ENCODE measurements around the gene E4F1. TPM values are rescaled to one million over a fixed set of nuclear protein-coding genes. Genes with fewer than 3 reads are reported as not detected.
A peak's percentile ranks its signal among the peaks of the same experiment; 100 is the strongest.

The E4F1 gene
- total and polyA plus RNA-seq, 2 of the 13 experiments (the other 11 are each of a cell fraction or from before 2014, with no cell fraction given), result 13.8 to 19.5 TPM

- Histone ChIP-seq H2AFZ (ENCODE audit: low read length) (no peak overlapping the region), H3K36me3 (replicated peaks in 1 of 2; ENCODE audit: control insufficient read depth in 1 of 2, insufficient read depth in 2 of 2, low read length in 2 of 2) (0 out of 5 replicates have a peak, but pooled peaks cover 0 to 2% of the 10 kb centered on the region in 2 experiments), H3K4me1 (ENCODE audit: insufficient read depth, low read length) (peaks cover 37% of the 10 kb centered on the region), H3K79me2 (ENCODE audit: insufficient read depth, low read length) (peaks cover 5% of the 10 kb centered on the region), H3K9me3 (ENCODE audit: low read length) (no peaks in the 10 kb centered on the region), H3K4me3 (replicated peaks in 1 of 3; ENCODE audit: insufficient read depth in 1 of 3, low read depth in 2 of 3, low read length in 3 of 3) (no peak overlapping the region), H4K20me1 (ENCODE audit: insufficient read depth, low read length) (peaks cover 5% of the 10 kb centered on the region; the same call in 1 of the 2 replicates), H3K4me2 (ENCODE audit: low read depth, low read length) (no peak overlapping the region), H3K27ac (ENCODE audit: extremely low read length, insufficient read depth, low read length) (no peak overlapping the region), H3K9ac (ENCODE audit: insufficient read depth, low read depth, low read length) (no peak overlapping the region), H3K27me3 (ENCODE audit: control insufficient read depth in 1 of 2, insufficient read depth in 2 of 2, low read length in 2 of 2) (peaks cover 11 to 37% of the 10 kb centered on the region in 2 experiments)
- DNase-seq (ENCODE audit: low spot score), result no peak
- in situ Hi-C loops (cut with HindIII; ENCODE audit: extremely low pct_ligation_motif_present, low pct_unique_long_range_greater_than_20kb), result no loop called here
- no peak for ATAC-seq
- POLR2A ChIA-PET, result no interaction called here
- intact Hi-C loops (cut with micrococcal nuclease; ENCODE audit: unreplicated experiment), result no loop called here
- TF ChIP-seq KLF9 (CRISPR knock-in tag; IDR thresholded peaks at IDR 0.05; ENCODE audit: low read depth) (no peak), AGO2 (optimal IDR thresholded peaks at IDR 0.05; ENCODE audit: low read depth, low read length) (peak; percentile 26)
- BruUV-seq (replicated peaks), result no TSS peak
- 74% methylated on average over 8 of the region's 10 CpGs for WGBS (ENCODE audit: low lambda C conversion rate)
- no peak for FAIRE-seq
- CTCF ChIA-PET (ENCODE audit: low intra/inter-chr PET ratio, low total read pairs), result no interaction called here
Observed at GRCh38 chr16:2273931-2274330, 50.5 kb downstream of the E4F1 start.

DNA sequence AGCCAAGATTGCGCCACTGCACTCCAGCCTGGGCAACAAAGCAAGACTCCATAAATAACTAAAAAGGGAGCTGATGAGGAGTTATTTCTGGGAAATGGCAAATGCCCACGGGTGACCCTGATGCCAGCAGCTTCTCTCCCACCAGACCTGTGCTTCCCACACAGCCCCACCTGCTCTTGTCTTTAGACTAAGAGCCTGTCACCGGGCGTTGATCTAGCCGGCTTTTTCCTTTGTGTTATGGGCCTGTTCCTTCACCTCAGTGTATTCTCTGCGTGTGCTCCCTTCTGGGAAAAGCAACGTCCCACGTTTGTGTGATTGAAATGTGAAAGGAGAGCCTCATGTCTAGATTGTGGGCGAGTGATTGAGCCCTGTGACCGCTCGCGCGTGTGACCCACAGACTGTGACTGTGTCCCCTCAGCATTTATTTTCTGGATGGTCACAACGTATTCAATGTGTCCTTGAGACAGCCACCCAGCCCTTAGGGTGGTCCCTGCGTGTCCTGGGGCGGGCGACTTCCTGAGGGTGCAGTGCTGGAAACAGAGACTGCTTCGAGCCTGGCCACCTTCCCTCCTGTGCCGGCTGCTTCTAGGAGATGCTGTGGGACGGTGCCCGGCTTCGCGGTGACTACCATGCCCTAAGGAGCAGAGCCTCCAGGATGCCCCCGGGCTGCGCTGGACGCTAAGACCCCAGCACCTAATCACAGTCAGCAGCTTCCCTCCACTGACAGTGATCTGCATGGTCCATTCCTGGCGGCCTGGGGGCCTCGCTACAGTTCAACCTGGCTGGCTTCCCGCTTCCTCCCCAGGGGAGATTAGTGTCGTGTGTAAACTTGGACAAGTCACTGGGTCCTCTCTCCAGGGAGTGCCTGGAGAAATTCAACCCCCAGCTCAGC is 52.3 kb downstream of the E4F1 start:
- ChIA-PET CTCF (ENCODE audit: low intra/inter-chr PET ratio, low total read pairs) (no interaction called here), POLR2A (no interaction called here)
- peak; percentile 56 for TF ChIP-seq PATZ1 (CRISPR knock-in tag; IDR thresholded peaks at IDR 0.05)
- no peak for TF ChIP-seq MEF2D (CRISPR knock-in tag; IDR thresholded peaks at IDR 0.05)
- no peak for TF ChIP-seq ZNF780A (CRISPR knock-in tag; IDR thresholded peaks at IDR 0.05)
- no peak for TF ChIP-seq ZBTB25 (CRISPR knock-in tag; IDR thresholded peaks at IDR 0.05)
- no peak overlapping the region for H3K4me2 ChIP-seq (ENCODE audit: low read depth, low read length)
- intact Hi-C loops (cut with micrococcal nuclease; ENCODE audit: unreplicated experiment), result no loop called here
- no peak overlapping the region for H3K27ac ChIP-seq (ENCODE audit: extremely low read length, insufficient read depth, low read length)
- H3K4me3 ChIP-seq (replicated peaks in 1 of 3; ENCODE audit: insufficient read depth in 1 of 3, low read depth in 2 of 3, low read length in 3 of 3), result no peak overlapping the region
- FAIRE-seq (no peak), DNase-seq (ENCODE audit: low spot score) (no peak), ATAC-seq (no peak)
- BruUV-seq (replicated peaks), result no TSS peak
- 0 out of 5 replicates have a peak, but pooled peaks cover 0 to 2% of the 10 kb centered on the region in 2 experiments for H3K36me3 ChIP-seq (replicated peaks in 1 of 2; ENCODE audit: control insufficient read depth in 1 of 2, insufficient read depth in 2 of 2, low read length in 2 of 2)
- peaks cover 27% of the 10 kb centered on the region; the same call in 1 of the 2 replicates for H3K4me1 ChIP-seq (ENCODE audit: insufficient read depth, low read length)
- H4K20me1 ChIP-seq (ENCODE audit: insufficient read depth, low read length), result no peaks in the 10 kb centered on the region
- peaks cover 17 to 54% of the 10 kb centered on the region in 2 experiments for H3K27me3 ChIP-seq (ENCODE audit: control insufficient read depth in 1 of 2, insufficient read depth in 2 of 2, low read length in 2 of 2)
- no peaks in the 10 kb centered on the region for H3K9me3 ChIP-seq (ENCODE audit: low read length)
- in situ Hi-C loops (cut with HindIII; ENCODE audit: extremely low pct_ligation_motif_present, low pct_unique_long_range_greater_than_20kb), result no loop called here
- H3K79me2 ChIP-seq (ENCODE audit: insufficient read depth, low read length), result no peaks in the 10 kb centered on the region
- no peak overlapping the region for H3K9ac ChIP-seq (ENCODE audit: insufficient read depth, low read depth, low read length)
- H2AFZ ChIP-seq (ENCODE audit: low read length), result no peak overlapping the region
- 41% methylated on average over 17 of the region's 30 CpGs for WGBS (ENCODE audit: low lambda C conversion rate)
